Fibroblast of lung (primary cell): ENCODE measurements around the gene IL36A.

Experiments used
- EZH2 ChIP-seq: IDR thresholded peaks from 2 replicates; pipeline ENCODE4 v1.5.1; 2012; ENCODE audit warnings: low read length, control low read depth, mild to moderate bottlenecking; ENCODE audit errors: missing control alignments
- TF ChIP-seq, protein P1 (sequence below), 2 donors: IDR thresholded peaks in 1 of 2; conservative IDR thresholded peaks in 1 of 2; 1 replicate in 1 of 2; 2 replicates in 1 of 2; pipeline ENCODE4 v1.5.1; 2011 to 2012; ENCODE audit warnings: low read length in 2 of 2, control low read depth in 1 of 2, inconsistent platforms in 1 of 2, low read depth in 1 of 2, mild to moderate bottlenecking in 1 of 2

DNA sequence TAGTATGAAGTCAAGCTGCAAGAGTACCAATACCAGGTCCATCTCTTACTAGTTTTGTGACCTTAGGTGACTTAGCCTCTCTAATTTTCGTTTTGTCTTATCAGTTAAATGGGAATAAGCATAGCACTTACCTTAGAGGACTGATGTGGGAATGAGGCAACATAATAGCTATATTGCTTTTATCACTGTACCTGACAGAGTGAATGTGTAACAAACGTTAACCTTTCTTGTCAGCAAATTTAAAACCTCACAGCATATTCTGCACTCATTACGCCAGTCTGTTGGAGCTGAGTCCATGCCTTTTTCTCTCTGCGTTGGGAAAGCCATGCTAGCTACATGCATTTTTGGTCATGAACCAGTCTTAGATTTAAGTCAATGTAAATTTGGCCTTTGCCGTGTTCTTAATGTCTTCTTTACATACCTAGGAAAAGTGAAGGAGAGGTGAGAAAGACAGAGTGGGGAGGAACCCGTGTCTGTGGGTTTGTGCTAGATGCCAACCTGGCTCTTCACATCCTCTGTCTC is 47.2 kb downstream of the IL36A start, which contains the start of gene IL36B:
- TF ChIP-seq, protein P1, sequence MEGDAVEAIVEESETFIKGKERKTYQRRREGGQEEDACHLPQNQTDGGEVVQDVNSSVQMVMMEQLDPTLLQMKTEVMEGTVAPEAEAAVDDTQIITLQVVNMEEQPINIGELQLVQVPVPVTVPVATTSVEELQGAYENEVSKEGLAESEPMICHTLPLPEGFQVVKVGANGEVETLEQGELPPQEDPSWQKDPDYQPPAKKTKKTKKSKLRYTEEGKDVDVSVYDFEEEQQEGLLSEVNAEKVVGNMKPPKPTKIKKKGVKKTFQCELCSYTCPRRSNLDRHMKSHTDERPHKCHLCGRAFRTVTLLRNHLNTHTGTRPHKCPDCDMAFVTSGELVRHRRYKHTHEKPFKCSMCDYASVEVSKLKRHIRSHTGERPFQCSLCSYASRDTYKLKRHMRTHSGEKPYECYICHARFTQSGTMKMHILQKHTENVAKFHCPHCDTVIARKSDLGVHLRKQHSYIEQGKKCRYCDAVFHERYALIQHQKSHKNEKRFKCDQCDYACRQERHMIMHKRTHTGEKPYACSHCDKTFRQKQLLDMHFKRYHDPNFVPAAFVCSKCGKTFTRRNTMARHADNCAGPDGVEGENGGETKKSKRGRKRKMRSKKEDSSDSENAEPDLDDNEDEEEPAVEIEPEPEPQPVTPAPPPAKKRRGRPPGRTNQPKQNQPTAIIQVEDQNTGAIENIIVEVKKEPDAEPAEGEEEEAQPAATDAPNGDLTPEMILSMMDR (conservative IDR thresholded peaks at IDR 0.05 in 1 of 2, IDR thresholded peaks at IDR 0.05 in 1 of 2; ENCODE audit: low read depth in 1 of 2, low read length in 2 of 2): no peak
- TF ChIP-seq EZH2: no peak
